NCI-H524 (cell line): Measurements from ENCODE around the gene ANKRD44.
"Not testable (repeated sequence)": the region's sequence is repeated elsewhere in the genome, so short reads cannot be mapped to it uniquely, and the experiment has no call there.

Experiments
- DNase-seq, 2 experiments: peaks; one replicate each; lab custom pipeline; 2025; lab: John Stamatoyannopoulos, UW

The ANKRD44 gene

DNA sequence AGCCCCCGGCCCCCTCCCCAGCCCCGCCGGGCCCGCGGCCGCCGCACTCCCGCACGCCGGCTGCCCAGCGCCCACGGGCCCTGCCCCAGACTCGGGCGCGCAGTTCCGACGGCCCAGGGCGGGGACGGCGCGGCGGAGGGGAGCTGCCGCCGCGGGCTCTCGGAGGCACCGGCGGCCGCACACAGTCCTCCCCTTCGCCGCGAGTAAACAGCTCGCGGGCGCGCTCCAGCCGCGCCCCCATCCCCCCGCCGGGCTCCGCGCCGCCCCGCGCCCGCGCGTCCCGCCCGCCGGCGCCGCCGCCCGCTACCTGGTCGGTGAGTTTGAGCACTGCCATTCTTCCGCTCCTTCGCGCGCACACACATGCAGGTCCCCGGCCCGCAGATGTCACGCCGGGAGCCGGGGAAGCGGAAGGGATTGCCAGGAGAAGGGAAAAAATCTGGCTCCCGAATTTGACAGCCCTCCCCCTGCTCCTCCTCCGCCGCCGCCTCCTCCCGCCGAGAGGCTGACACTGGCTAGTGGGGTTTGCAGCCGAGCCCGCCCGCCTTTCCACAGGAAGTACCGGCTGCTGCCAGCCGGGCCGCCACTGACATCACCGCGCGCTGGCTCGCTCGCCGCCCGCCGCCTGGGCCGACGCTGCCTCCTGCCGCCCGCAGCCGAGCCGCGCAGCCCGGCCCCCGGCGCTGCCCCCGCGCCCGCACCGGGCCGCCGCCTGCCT is at the start of gene ANKRD44:
ANKRD44 (minus strand) TSS at position 510 of the 715 bp plus-strand sequence; CDS start at position 334, 176 bp downstream.
- DNase-seq = peak; percentile 44 to 68

DNA sequence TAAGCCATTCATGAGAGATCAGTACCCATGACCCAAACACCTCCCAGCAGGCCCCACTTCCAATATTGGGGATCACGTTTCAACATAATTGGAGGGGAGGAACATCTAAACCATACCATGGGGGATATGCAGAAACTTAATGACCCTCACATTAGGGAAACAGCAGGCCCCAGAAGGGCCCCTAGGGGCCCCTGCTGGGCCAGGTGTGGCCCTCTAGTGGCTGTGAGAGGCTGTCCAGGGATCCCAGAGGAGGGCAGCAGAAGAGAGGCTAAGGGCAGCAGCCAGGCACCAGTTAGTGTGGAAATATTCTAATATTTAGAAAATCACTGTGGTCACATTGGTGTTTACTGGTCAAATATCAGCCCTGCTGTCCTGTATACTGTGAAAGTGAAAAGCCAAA is 49.3 kb upstream of the ANKRD44 start:
- peak in 1 of 2 experiments; percentile 2 for DNase-seq

GRCh38 chr2:197358931-197359330 is 48.4 kb upstream of the ANKRD44 start:
- no peak for DNase-seq

DNA sequence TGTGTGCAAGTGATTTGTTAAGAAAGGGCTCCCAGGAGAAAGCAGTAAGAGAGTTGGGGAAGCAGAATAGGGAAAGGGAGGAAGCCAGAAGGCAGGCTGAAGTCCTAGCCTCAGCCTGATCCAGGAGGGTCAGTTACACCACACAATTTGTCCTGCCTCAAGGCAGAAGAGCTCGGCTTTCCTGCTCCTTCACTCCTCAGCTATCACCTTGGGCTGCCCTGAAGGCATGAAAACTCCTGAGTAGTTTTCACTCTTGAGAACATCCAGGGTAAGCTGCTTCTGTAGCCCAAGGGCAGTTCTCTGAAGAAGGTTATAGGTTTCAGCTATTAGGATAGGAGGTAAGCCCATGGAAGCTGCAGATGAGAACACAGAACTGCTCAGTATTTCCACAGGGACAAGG is 47.4 kb upstream of the ANKRD44 start:
- no peak for DNase-seq

DNA sequence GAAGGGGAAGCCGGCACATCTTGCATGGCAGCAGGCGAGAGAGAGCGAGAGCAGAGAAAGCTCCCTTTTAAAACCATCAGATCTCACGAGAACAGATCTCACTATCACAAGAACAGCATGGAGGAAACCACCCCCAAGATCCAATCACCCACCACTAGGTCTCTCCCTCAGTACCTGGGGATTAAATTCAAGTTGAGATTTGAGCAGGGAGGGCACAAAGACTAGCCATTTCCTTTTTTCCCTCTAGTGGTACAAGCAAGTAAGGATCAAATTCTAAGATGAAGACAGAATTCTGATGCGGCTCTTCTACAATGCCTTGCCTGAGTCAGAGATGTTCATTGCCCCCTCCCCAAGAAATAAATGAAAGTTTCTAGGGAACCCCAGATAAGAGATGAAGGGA is 45.6 kb upstream of the ANKRD44 start:
- peak; percentile 7 to 13 for DNase-seq

GRCh38 chr2:197354169-197354558 is 43.6 kb upstream of the ANKRD44 start:
- DNase-seq = no peak

DNA sequence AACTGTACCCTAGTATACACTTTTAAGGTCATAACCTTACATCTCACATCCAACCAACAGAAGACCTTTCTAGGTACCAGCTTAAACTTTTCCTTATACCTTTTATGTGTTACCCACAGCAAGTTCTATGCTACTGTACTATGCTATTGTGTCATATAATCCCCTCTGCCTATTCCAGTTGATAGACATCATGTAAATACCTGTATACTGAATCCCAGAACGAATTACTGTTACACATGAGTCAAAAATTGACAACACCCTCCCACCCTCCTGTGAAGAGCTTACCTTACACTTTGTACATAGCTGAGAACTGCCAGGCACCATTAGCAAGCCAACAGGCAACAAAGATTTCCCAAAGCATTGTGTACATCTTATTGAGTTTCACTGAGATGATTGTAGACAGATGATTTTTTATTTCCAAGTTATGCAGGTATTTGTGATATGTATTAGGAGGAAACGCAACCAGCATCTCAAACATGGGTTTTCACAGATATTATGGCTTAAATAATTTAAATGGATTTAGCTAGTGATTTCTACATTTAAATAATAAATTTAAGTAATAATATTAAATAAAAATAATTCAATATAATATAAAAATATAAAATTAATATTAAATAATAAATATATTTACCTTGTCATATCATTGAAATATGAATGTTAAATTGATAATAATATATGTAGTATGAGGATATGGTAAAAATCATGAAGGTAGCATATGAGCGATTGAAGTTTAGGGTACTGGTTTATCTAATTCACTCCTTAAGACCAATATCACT is 43.0 kb upstream of the ANKRD44 start:
- DNase-seq = no peak

- DNase-seq = no peak
Observed at GRCh38 chr2:197349699-197350098, 39.1 kb upstream of the ANKRD44 start.

GRCh38 chr2:197348721-197349360 is 38.3 kb upstream of the ANKRD44 start:
- no peak for DNase-seq

DNA sequence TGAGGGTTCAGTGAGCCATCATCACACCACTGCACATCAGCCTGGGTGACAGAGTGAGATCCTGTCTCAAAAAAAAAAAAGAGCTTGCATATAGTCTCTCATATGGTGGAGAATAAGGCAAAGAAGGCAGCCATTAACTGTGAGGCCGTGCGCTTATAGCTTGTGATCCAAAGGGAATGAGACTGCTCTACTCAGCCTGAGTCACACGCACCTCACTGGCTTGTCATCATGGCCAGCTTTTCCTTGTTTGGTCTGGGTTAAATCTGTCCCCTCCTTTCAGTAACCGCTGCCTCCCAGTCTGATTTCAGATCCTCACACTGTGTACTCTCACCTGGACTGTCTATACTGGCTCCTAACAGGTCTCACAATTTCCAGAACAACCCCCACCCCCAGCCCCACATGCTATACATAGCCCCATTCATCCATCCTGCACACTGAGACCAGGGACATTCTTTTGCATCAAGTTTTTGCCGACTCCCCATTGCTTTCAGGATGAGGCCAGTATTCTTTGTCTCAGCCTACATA is 35.3 kb upstream of the ANKRD44 start:
- DNase-seq = no peak

GRCh38 chr2:197343968-197344367 is 33.4 kb upstream of the ANKRD44 start:
- DNase-seq = not testable (repeated sequence)

GRCh38 chr2:197340591-197340990 is 30.0 kb upstream of the ANKRD44 start:
- DNase-seq = no peak

DNA sequence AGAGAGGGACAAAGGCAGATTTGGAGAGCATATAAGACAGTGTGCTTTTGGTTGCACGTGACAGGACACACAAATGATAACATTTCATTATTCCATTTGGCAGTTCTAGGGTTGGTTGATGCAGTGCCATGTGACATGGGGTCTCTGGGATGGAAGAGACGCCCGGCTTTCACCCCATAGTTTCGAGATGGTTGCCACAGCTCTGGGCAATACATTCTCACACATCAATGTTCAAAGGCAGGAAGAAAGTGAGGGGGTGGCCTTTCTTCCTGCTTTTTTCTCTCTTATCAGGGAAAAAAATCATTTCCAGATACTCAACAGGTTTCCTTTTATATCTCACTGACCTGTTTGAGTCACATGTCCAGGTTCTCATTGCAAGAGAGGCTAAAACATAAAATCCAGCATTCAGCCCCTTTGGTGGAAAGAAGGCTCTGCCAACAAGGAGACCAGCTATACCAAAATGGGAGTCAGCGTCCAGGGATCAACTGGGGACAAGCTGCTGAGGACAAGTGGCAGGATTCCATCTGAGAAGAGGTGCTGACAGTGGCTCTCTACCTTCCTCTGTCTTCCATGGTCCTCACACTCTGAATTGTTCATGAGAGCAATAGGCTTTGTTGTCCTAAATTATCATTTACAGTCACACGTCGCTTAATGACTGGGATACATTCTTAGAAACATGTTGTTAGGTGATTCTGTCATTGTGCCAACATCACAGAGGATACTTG is 29.1 kb upstream of the ANKRD44 start:
- no peak for DNase-seq

- no peak for DNase-seq
Observed at GRCh38 chr2:197339016-197339415, 28.4 kb upstream of the ANKRD44 start.

DNA sequence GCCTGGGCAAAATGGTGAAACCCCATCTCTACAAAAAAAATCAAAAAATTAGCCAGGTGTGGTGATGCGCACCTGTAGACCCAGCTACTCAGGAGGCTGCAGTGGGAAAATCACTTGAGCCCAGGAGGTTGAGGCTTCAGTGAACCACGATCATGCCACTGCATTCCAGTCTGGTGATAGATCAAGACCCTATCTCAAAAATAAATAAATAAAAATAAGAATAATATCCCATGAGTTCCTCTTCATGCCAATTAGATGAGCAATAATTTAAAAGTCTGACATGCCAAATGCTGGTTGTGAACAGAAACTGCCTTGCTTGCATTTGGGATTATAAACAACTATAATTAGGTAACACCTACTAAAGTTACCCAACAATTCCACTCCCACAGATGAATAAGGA is 22.1 kb upstream of the ANKRD44 start:
- DNase-seq = no peak

DNA sequence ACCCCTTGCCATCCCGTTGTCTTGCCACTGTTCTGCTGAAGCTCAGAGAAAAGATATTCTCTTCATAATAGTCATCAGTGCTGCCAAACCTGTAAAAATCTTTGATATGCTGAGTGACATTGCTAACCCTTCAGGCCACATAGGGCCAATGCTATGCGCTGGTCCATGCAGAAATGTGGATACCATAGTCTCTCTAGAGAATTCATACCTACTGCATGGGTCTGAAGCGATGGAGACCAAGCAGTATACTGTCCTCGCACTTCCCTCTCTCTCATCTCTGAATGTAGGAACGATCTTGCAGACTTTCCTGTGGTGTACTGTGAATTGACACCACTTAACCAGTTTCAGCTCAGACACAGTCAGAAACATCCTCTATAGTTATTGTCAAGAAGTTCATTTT is 17.9 kb upstream of the ANKRD44 start:
- no peak for DNase-seq

DNA sequence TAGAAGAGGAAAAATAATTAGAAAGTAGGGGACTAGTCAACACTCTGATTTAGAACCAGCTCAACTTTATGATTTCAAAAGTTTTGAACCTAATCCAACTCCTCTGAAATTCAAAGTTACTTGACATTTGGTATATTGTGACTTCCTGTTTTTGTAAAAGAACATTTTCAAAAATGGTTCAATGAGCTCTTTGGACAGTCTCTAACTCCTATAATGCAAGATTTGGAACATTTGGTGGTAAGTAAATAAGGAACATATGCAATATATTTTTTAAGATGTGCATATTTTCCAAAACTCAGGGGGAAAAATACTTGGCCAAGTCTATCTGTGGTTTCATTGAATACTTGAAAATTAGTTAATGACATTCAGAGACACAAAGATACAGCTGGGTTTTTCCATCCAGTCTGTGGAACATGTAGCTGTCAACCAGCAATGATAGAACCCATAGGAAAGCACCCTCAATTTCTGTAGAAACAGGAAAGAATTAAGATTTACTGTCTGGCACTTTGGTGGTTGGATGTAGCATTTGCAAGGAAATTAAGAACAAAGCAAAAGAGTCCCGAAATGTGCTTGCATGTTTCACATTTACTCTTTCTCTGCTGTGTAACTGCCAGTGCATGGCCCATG is 17.0 kb upstream of the ANKRD44 start:
- DNase-seq = no peak

- DNase-seq = no peak
Observed at GRCh38 chr2:197327073-197327471, 16.5 kb upstream of the ANKRD44 start.

DNA sequence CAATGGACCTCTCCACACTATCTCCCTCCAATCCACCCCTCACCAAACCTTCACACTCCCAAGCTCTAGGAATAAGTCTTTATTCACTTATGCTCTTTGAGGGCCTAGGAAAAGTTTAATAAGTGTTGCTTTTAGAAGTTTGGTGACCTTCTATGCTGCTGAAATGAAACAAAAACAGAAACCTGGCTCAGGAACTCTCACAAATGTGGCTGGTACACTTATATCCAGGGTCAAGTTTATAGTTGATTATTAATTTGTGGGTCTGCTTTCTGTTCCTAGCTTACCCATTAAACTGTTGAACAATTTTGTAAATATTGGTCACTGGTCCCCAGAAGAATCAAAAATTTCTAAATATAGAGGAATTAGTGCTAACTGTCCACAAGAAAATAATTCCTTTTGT is 14.2 kb upstream of the ANKRD44 start:
- DNase-seq = no peak

DNA sequence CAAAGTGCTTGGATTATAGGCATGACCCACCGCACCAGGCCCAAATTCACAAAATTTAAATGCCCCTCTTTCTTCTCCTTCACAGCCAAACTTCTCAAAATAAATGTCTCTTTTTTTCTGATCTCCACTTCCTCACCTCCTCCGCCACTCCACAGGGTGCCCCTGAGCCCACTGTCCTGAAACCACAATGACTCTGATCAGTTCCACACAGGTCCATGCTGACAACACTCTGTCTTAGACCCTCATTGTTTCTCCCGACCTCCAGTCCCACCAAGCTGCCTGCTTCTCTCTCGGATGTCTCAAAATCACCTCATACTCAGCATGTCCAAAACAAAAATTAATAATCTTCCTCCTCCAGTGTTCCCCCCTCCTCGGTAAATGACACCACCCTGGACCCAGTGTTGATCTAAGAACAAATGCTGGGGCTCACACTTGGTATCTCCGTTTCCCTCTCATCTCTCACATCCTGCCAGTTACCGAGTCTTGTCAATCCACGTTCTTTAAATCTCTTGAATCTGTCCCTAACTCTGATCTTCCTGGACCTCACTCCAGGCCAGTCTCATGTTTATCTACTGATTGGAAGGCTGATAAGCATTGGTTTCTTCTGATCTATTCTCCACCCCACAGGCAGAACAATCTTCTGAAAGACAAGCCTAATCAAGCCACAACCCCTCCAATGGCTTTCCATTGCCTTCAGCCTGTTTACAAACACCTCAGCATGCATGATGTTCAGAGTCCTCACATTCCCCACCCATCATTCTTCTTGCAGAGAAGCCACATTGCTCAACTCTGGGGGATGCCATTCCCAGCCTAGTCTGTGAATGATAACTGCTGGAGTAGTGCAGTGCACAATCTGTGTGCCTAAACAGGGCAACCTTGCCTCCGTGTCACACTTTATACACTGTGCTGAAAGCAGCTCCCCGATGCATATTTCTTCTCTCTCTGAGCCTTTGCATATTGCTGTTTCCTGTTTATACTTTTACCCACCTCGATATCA is 12.4 kb upstream of the ANKRD44 start:
- no peak for DNase-seq
